Naive thymus-derived CD4-positive, alpha-beta T cell (primary cell): ENCODE measurements around the gene UNC13C. TPM values are rescaled to one million over a fixed set of nuclear protein-coding genes. Genes with fewer than 3 reads are reported as not detected.

Source experiments
- ATAC-seq: fragments of 150-1000 bp; cut with Tn5 transposase; 2 replicates; pipeline ENCODE4 v1.10.0; 2021; ENCODE audit warnings: mild to moderate bottlenecking, moderate library complexity
- CTCF ChIA-PET: fragments of 350-600 bp; sonication (Branson Sonifier 250); formaldehyde crosslinking; loops from one replicate; lab custom pipeline; 2021; ENCODE audit warnings: antibody characterized with exemption; lab: Charles Lee
- POLR2A ChIA-PET: fragments of 350-600 bp; sonication (Branson Sonifier 250); formaldehyde crosslinking; loops from one replicate; lab custom pipeline; 2021; ENCODE audit warnings: antibody characterized with exemption, inconsistent platforms; lab: Charles Lee
- DNase-seq, 9 donors: peaks; one replicate each; pipeline versions ENCODE4 v3.0.0 to v3.0.0-alpha.2; 2020 to 2022; ENCODE audit warnings: mixed read lengths in 1 of 9
- H3K27ac ChIP-seq: one replicate; pipeline ENCODE4 v1.7.0; 2013; ENCODE audit warnings: mild to moderate bottlenecking, low read depth, low read length, moderate library complexity
- H3K27me3 ChIP-seq, 2 donors: one replicate each; pipeline ENCODE4 v1.7.0; 2013; ENCODE audit warnings: low read length in 2 of 2, mild to moderate bottlenecking in 2 of 2, moderate library complexity in 2 of 2; ENCODE audit not compliant: control insufficient read depth in 2 of 2, insufficient read depth in 2 of 2
- H3K36me3 ChIP-seq, 3 experiments: 1 replicate in 2 of 3; 2 replicates in 1 of 3; pipeline ENCODE4 v1.7.0; 2013; ENCODE audit warnings: low read length in 3 of 3, mild to moderate bottlenecking in 3 of 3, moderate library complexity in 1 of 3; ENCODE audit not compliant: insufficient read depth in 3 of 3, control insufficient read depth in 2 of 3
- H3K4me1 ChIP-seq, 2 donors: one replicate each; pipeline ENCODE4 v1.7.0; 2013; ENCODE audit warnings: low read length in 2 of 2, mild to moderate bottlenecking in 2 of 2, moderate library complexity in 1 of 2; ENCODE audit not compliant: control insufficient read depth in 2 of 2, insufficient read depth in 2 of 2
- H3K4me3 ChIP-seq: 2 replicates; pipeline ENCODE4 v1.7.0; 2013; ENCODE audit warnings: mild to moderate bottlenecking, low read length
- H3K9me3 ChIP-seq, 3 experiments: 1 replicate in 2 of 3; 2 replicates in 1 of 3; pipeline ENCODE4 v1.7.0; 2013; ENCODE audit warnings: low read length in 3 of 3; ENCODE audit not compliant: control insufficient read depth in 2 of 3
- H3K27ac Mint-ChIP-seq, 9 donors: one replicate each; pipeline ENCODE4 v1.8.0; 2020 to 2022; ENCODE audit warnings: mixed read lengths in 9 of 9, mild to moderate bottlenecking in 8 of 9, moderate library complexity in 5 of 9, inconsistent platforms in 2 of 9
- H3K27me3 Mint-ChIP-seq, 5 donors: one replicate each; pipeline ENCODE4 v1.8.0; 2021 to 2022; ENCODE audit warnings: mixed read lengths in 5 of 5, mild to moderate bottlenecking in 1 of 5
- H3K36me3 Mint-ChIP-seq, 5 donors: one replicate each; pipeline ENCODE4 v1.8.0; 2020 to 2022; ENCODE audit warnings: mixed read lengths in 5 of 5, mild to moderate bottlenecking in 3 of 5, inconsistent platforms in 1 of 5
- H3K4me1 Mint-ChIP-seq, 7 donors: one replicate each; pipeline ENCODE4 v1.8.0; 2020 to 2022; ENCODE audit warnings: mixed read lengths in 7 of 7, mild to moderate bottlenecking in 3 of 7, inconsistent platforms in 1 of 7
- H3K4me3 Mint-ChIP-seq, 10 donors: one replicate each; pipeline ENCODE4 v1.8.0; 2020 to 2022; ENCODE audit warnings: mild to moderate bottlenecking in 10 of 10, mixed read lengths in 10 of 10, moderate library complexity in 6 of 10, inconsistent platforms in 2 of 10
- H3K9me3 Mint-ChIP-seq, 11 donors: one replicate each; pipeline ENCODE4 v1.8.0; 2020 to 2022; ENCODE audit warnings: mixed read lengths in 11 of 11, mild to moderate bottlenecking in 4 of 11, inconsistent platforms in 1 of 11, moderate library complexity in 1 of 11
- intact Hi-C, 2 donors: fragments of 100-400 bp; cut with micrococcal nuclease; formaldehyde crosslinking; loops; one replicate each; pipeline ENCODE4 v1.15.1; 2023
- polyA plus RNA-seq, 2 donors: library from polyadenylated mRNA; unstranded; fragments of 300-500 nt; fragmentation: Illumina TruSeq; gene quantifications; one replicate each; pipeline ENCODE4 v1.2.3, GENCODE V29; 2021
- total RNA-seq, 6 experiments: library from RNA in 5 of 6; stranded (reverse) in 5 of 6; gene quantifications; 1 replicate in 5 of 6; 2 replicates in 1 of 6; pipeline ENCODE4 v1.2.3 and lab custom pipeline; 2021 to 2026

Gene UNC13C
- total and polyA plus RNA-seq, 7 experiments from 2014 or later, result not detected

GRCh38 chr15:54571576-54571975 lies 593.3 kb downstream of the UNC13C start:
- Histone ChIP-seq H3K36me3 (no peaks in the 10 kb centered on the region), H3K4me3 (no peak overlapping the region), H3K27me3 (no peaks in the 10 kb centered on the region), H3K9me3 (no peaks in the 10 kb centered on the region), H3K27ac (no peak overlapping the region), H3K4me1 (no peaks in the 10 kb centered on the region)
- ATAC-seq (no peak), DNase-seq (no peak)
- Mint-ChIP-seq H3K36me3 (no peaks in the 10 kb centered on the region), H3K27ac (no peak overlapping the region), H3K27me3 (peaks cover 0 to 22% (median 9%) of the 10 kb centered on the region in 5 donors), H3K4me1 (no peaks in the 10 kb centered on the region), H3K4me3 (no peak overlapping the region), H3K9me3 (peaks cover 0 to 10% (median 0%) of the 10 kb centered on the region in 11 donors)
- CTCF ChIA-PET, result no interaction called here
- intact Hi-C loops, result no loop called here
- POLR2A ChIA-PET, result no interaction called here

GRCh38 chr15:54575586-54575985 lies 597.3 kb downstream of the UNC13C start:
- ChIA-PET CTCF (no interaction called here), POLR2A (no interaction called here)
- H3K36me3 Mint-ChIP-seq, result no peaks in the 10 kb centered on the region
- no peaks in the 10 kb centered on the region for H3K27me3 ChIP-seq
- no peak overlapping the region for H3K27ac ChIP-seq
- intact Hi-C loops, result no loop called here
- no peaks in the 10 kb centered on the region for H3K4me1 ChIP-seq
- no peaks in the 10 kb centered on the region for H3K36me3 ChIP-seq
- H3K9me3 Mint-ChIP-seq, result peaks cover 0 to 10% (median 0%) of the 10 kb centered on the region in 11 donors
- no peaks in the 10 kb centered on the region for H3K4me1 Mint-ChIP-seq
- no peak overlapping the region for H3K4me3 ChIP-seq
- DNase-seq (no peak), ATAC-seq (no peak)
- peaks cover 0 to 22% (median 5%) of the 10 kb centered on the region in 5 donors for H3K27me3 Mint-ChIP-seq
- H3K4me3 Mint-ChIP-seq, result no peak overlapping the region
- H3K9me3 ChIP-seq, result peaks cover 0 to under 1% (median 0%) of the 10 kb centered on the region in 3 experiments
- no peak overlapping the region for H3K27ac Mint-ChIP-seq

GRCh38 chr15:54576298-54576935 lies 598.2 kb downstream of the UNC13C start:
- CTCF ChIA-PET, result no interaction called here
- Histone ChIP-seq H3K27me3 (no peaks in the 10 kb centered on the region), H3K4me3 (no peak overlapping the region), H3K36me3 (no peaks in the 10 kb centered on the region), H3K27ac (no peak overlapping the region), H3K4me1 (no peaks in the 10 kb centered on the region), H3K9me3 (peaks cover 0 to 4% (median 0%) of the 10 kb centered on the region in 3 experiments)
- H3K4me3 Mint-ChIP-seq, result no peak overlapping the region
- H3K27me3 Mint-ChIP-seq, result peaks cover 0 to 27% (median 5%) of the 10 kb centered on the region in 5 donors
- ATAC-seq (no peak), DNase-seq (no peak)
- H3K4me1 Mint-ChIP-seq, result no peaks in the 10 kb centered on the region
- H3K36me3 Mint-ChIP-seq, result no peaks in the 10 kb centered on the region
- H3K27ac Mint-ChIP-seq, result no peak overlapping the region
- H3K9me3 Mint-ChIP-seq, result peaks cover 0 to 11% (median 4%) of the 10 kb centered on the region in 11 donors
- intact Hi-C loops, result no loop called here
- POLR2A ChIA-PET, result no interaction called here

GRCh38 chr15:54577476-54578250 lies 599.4 kb downstream of the UNC13C start:
- no peak for DNase-seq
- CTCF ChIA-PET, result no interaction called here
- Mint-ChIP-seq H3K36me3 (no peaks in the 10 kb centered on the region), H3K9me3 (peaks cover 0 to 8% (median 5%) of the 10 kb centered on the region in 11 donors), H3K27ac (no peak overlapping the region), H3K27me3 (peaks cover 0 to 20% (median 5%) of the 10 kb centered on the region in 5 donors), H3K4me1 (no peaks in the 10 kb centered on the region), H3K4me3 (no peak overlapping the region)
- Histone ChIP-seq H3K27ac (no peak overlapping the region), H3K4me1 (no peaks in the 10 kb centered on the region), H3K27me3 (no peaks in the 10 kb centered on the region), H3K36me3 (no peaks in the 10 kb centered on the region), H3K4me3 (no peak overlapping the region), H3K9me3 (peaks cover 0 to 4% (median 0%) of the 10 kb centered on the region in 3 experiments)
- ATAC-seq, result no peak
- intact Hi-C loops, result no loop called here
- POLR2A ChIA-PET, result no interaction called here

GRCh38 chr15:54579855-54580254 lies 601.6 kb downstream of the UNC13C start:
- H3K4me3 Mint-ChIP-seq, result no peak overlapping the region
- no peaks in the 10 kb centered on the region for H3K4me1 Mint-ChIP-seq
- no peak overlapping the region for H3K27ac Mint-ChIP-seq
- H3K36me3 Mint-ChIP-seq, result no peaks in the 10 kb centered on the region
- CTCF ChIA-PET, result no interaction called here
- H3K27me3 Mint-ChIP-seq, result peaks cover 0 to 4% (median 0%) of the 10 kb centered on the region in 5 donors
- H3K27ac ChIP-seq, result no peak overlapping the region
- ATAC-seq (no peak), DNase-seq (no peak)
- intact Hi-C loops, result no loop called here
- H3K9me3 Mint-ChIP-seq, result peaks cover 0 to 7% (median 5%) of the 10 kb centered on the region in 11 donors
- POLR2A ChIA-PET, result no interaction called here
- H3K4me1 ChIP-seq, result no peaks in the 10 kb centered on the region
- H3K36me3 ChIP-seq, result no peaks in the 10 kb centered on the region
- no peak overlapping the region for H3K4me3 ChIP-seq
- H3K27me3 ChIP-seq, result no peaks in the 10 kb centered on the region
- peaks cover 0 to 4% (median 0%) of the 10 kb centered on the region in 3 experiments for H3K9me3 ChIP-seq

- ATAC-seq, result no peak
- H3K4me1 ChIP-seq, result no peaks in the 10 kb centered on the region
- POLR2A ChIA-PET, result no interaction called here
- Mint-ChIP-seq H3K4me3 (no peak overlapping the region), H3K27ac (no peak overlapping the region), H3K4me1 (no peaks in the 10 kb centered on the region), H3K27me3 (peaks cover 0 to 4% (median 0%) of the 10 kb centered on the region in 5 donors), H3K9me3 (peaks cover 0 to 7% (median 5%) of the 10 kb centered on the region in 11 donors), H3K36me3 (no peaks in the 10 kb centered on the region)
- H3K27me3 ChIP-seq, result no peaks in the 10 kb centered on the region
- DNase-seq, result no peak
- intact Hi-C loops, result no loop called here
- no peak overlapping the region for H3K4me3 ChIP-seq
- CTCF ChIA-PET, result no interaction called here
- H3K27ac ChIP-seq, result no peak overlapping the region
- H3K36me3 ChIP-seq, result no peaks in the 10 kb centered on the region
- H3K9me3 ChIP-seq, result peaks cover 0 to 4% (median 0%) of the 10 kb centered on the region in 3 experiments
These were observed 602.4 kb downstream of the UNC13C start for GRCh38 chr15:54580643-54581042.
